HEK293 (cell line): ENCODE data around the gene CSNK2A1.

ENCODE experiments used
- CTCF ChIP-seq: fragments of 450-650 bp; formaldehyde crosslinking; IDR thresholded peaks from 2 replicates; pipeline ENCODE4 v1.5.1; 2016; ENCODE audit warnings: missing biosample characterization, missing genetic modification characterization
- OVOL3 ChIP-seq: fragments of 450-650 bp; formaldehyde crosslinking; IDR thresholded peaks from 2 replicates; pipeline ENCODE4 v1.5.1; 2016; ENCODE audit warnings: missing biosample characterization, missing genetic modification characterization
- REST ChIP-seq: fragments of 450-650 bp; formaldehyde crosslinking; IDR thresholded peaks from 2 replicates; pipeline ENCODE4 v1.5.1; 2016; ENCODE audit warnings: missing biosample characterization, missing genetic modification characterization
- TCF7L2 ChIP-seq: IDR thresholded peaks from 2 replicates; pipeline ENCODE4 v1.6.1; 2011; ENCODE audit warnings: low read depth, mild to moderate bottlenecking, inconsistent platforms, low read length, moderate library complexity, borderline replicate concordance
- ZBTB8A ChIP-seq: fragments of 450-650 bp; formaldehyde crosslinking; IDR thresholded peaks from 2 replicates; pipeline ENCODE4 v1.5.1; 2016; ENCODE audit warnings: missing biosample characterization, missing genetic modification characterization
- ZNF561 ChIP-seq: fragments of 450-650 bp; IDR thresholded peaks from 2 replicates; pipeline ENCODE4 v1.5.1; 2018; ENCODE audit warnings: missing biosample characterization, missing genetic modification characterization, borderline replicate concordance
- ZNF837 ChIP-seq: fragments of 450-650 bp; formaldehyde crosslinking; IDR thresholded peaks from 2 replicates; pipeline ENCODE4 v1.5.1; 2016; ENCODE audit warnings: missing biosample characterization, missing genetic modification characterization

GRCh38 chr20:561437-562231 is 18.0 kb upstream of the CSNK2A1 start:
- TF ChIP-seq ZNF561 (tag by site-specific recombination) (no peak), CTCF (peak; percentile 83), OVOL3 (no peak), TCF7L2 (no peak), ZNF837 (tag by site-specific recombination) (no peak), REST (no peak), ZBTB8A (tag by site-specific recombination) (no peak)
